HEK293 (cell line): ENCODE results near the gene C17orf50.

Source experiments
- HOXD13 ChIP-seq: sonication (generic); formaldehyde crosslinking; IDR thresholded peaks from 2 replicates; pipeline ENCODE4 v1.8.0; 2022; ENCODE audit warnings: missing genetic modification reagents, borderline replicate concordance
- KLF1 ChIP-seq: fragments of 450-650 bp; formaldehyde crosslinking; IDR thresholded peaks from 2 replicates; pipeline ENCODE4 v1.5.1; 2016; ENCODE audit warnings: missing biosample characterization, missing genetic modification characterization
- KLF7 ChIP-seq: fragments of 450-650 bp; formaldehyde crosslinking; IDR thresholded peaks from 2 replicates; pipeline ENCODE4 v1.5.1; 2016; ENCODE audit warnings: missing biosample characterization, missing genetic modification characterization, borderline replicate concordance
- PRDM2 ChIP-seq: fragments of 450-650 bp; formaldehyde crosslinking; IDR thresholded peaks from 2 replicates; pipeline ENCODE4 v1.5.1; 2016; ENCODE audit warnings: missing biosample characterization, missing genetic modification characterization, borderline replicate concordance
- TSHZ1 ChIP-seq: fragments of 450-650 bp; formaldehyde crosslinking; IDR thresholded peaks from 2 replicates; pipeline ENCODE4 v1.5.1; 2016; ENCODE audit warnings: missing biosample characterization, missing genetic modification characterization, borderline replicate concordance
- YY2 ChIP-seq: fragments of 450-650 bp; formaldehyde crosslinking; IDR thresholded peaks from 2 replicates; pipeline ENCODE4 v1.5.1; 2016; ENCODE audit warnings: missing biosample characterization, missing genetic modification characterization
- ZBTB1 ChIP-seq: fragments of 450-650 bp; formaldehyde crosslinking; IDR thresholded peaks from 2 replicates; pipeline ENCODE4 v1.5.1; 2016; ENCODE audit warnings: missing biosample characterization, missing genetic modification characterization
- ZFP41 ChIP-seq: fragments of 450-650 bp; formaldehyde crosslinking; IDR thresholded peaks from 2 replicates; pipeline ENCODE4 v1.5.1; 2016; ENCODE audit warnings: missing biosample characterization, missing genetic modification characterization, borderline replicate concordance
- ZFP69B ChIP-seq: fragments of 450-650 bp; formaldehyde crosslinking; IDR thresholded peaks from 2 replicates; pipeline ENCODE4 v1.5.1; 2016; ENCODE audit warnings: missing biosample characterization, missing genetic modification characterization
- ZIC2 ChIP-seq: fragments of 450-650 bp; formaldehyde crosslinking; IDR thresholded peaks from 2 replicates; pipeline ENCODE4 v1.5.1; 2016; ENCODE audit warnings: missing biosample characterization, missing genetic modification characterization
- ZNF138 ChIP-seq: fragments of 450-650 bp; formaldehyde crosslinking; IDR thresholded peaks from 2 replicates; pipeline ENCODE4 v1.5.1; 2016; ENCODE audit warnings: missing biosample characterization, missing genetic modification characterization, borderline replicate concordance
- ZNF211 ChIP-seq: fragments of 450-650 bp; formaldehyde crosslinking; IDR thresholded peaks from 2 replicates; pipeline ENCODE4 v1.5.1; 2016; ENCODE audit warnings: low read depth, missing biosample characterization, missing genetic modification characterization
- ZNF248 ChIP-seq: fragments of 450-650 bp; formaldehyde crosslinking; IDR thresholded peaks from 2 replicates; pipeline ENCODE4 v1.5.1; 2017; ENCODE audit warnings: missing biosample characterization, missing genetic modification characterization
- ZNF266 ChIP-seq: fragments of 450-650 bp; formaldehyde crosslinking; IDR thresholded peaks from 2 replicates; pipeline ENCODE4 v1.5.1; 2016; ENCODE audit warnings: missing biosample characterization, missing genetic modification characterization, low read depth
- ZNF423 ChIP-seq: fragments of 450-650 bp; formaldehyde crosslinking; IDR thresholded peaks from 2 replicates; pipeline ENCODE4 v1.5.1; 2016; ENCODE audit warnings: missing biosample characterization, missing genetic modification characterization
- ZNF549 ChIP-seq: fragments of 450-650 bp; IDR thresholded peaks from 2 replicates; pipeline ENCODE4 v1.5.1; 2018; ENCODE audit warnings: missing biosample characterization, missing genetic modification characterization, mild to moderate bottlenecking, inconsistent platforms, moderate library complexity
- ZNF558 ChIP-seq: fragments of 450-650 bp; formaldehyde crosslinking; IDR thresholded peaks from 2 replicates; pipeline ENCODE4 v1.5.1; 2016; ENCODE audit warnings: missing biosample characterization, missing genetic modification characterization
- ZNF658 ChIP-seq: fragments of 450-650 bp; formaldehyde crosslinking; IDR thresholded peaks from 2 replicates; pipeline ENCODE4; 2016; ENCODE audit warnings: missing biosample characterization, missing genetic modification characterization
- ZNF768 ChIP-seq: fragments of 450-650 bp; formaldehyde crosslinking; IDR thresholded peaks from 2 replicates; pipeline ENCODE4 v1.5.1; 2018; ENCODE audit warnings: missing biosample characterization, mild to moderate bottlenecking, missing genetic modification characterization
- ZNF792 ChIP-seq: fragments of 450-650 bp; formaldehyde crosslinking; IDR thresholded peaks from 2 replicates; pipeline ENCODE4 v1.5.1; 2016; ENCODE audit warnings: missing biosample characterization, missing genetic modification characterization
- ZSCAN23 ChIP-seq: fragments of 450-650 bp; formaldehyde crosslinking; IDR thresholded peaks from 2 replicates; pipeline ENCODE4 v1.5.1; 2016; ENCODE audit warnings: missing biosample characterization, missing genetic modification characterization
- ZXDB ChIP-seq: fragments of 450-650 bp; formaldehyde crosslinking; IDR thresholded peaks from 2 replicates; pipeline ENCODE4 v1.5.1; 2016; ENCODE audit warnings: missing biosample characterization, missing genetic modification characterization
- TF ChIP-seq, protein P1 (sequence below): fragments of 450-650 bp; formaldehyde crosslinking; IDR thresholded peaks from 2 replicates; pipeline ENCODE4 v1.5.1; 2016; ENCODE audit warnings: missing biosample characterization, missing genetic modification characterization

Gene C17orf50

DNA sequence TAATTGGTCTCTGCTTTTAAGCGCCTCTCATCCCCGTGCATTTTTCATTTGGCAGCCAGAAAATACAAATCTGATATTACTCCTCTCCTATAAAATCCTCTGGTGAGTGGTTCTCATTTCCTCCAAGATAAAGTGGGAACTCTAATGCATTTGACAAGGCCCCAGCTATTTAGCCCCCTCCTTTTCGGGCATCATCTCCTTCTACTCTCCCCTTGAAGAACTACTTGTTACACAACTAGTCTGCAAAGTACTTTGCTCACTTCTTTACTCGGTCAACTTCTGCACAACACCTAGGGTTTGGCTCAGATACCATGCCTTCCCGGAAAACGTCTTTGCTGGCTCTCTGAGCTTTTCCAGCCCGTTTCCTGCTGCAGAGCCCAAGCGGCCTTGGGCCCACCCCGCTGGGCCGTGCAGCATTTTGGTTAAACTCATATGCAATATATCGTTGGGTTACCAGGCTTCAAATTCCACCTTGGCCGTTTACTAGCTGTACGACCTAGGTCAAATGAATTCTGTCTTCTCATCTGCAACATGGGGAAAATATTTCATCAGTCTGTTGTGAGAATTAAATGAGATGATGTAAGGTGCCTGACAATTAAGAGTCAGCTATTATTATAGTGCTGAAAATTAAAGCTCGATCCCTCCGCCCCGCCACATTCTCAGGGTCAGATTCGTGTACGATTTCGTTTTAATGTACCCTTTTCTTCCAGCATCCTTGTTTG lies 47.7 kb downstream of the C17orf50 start (continued):
- TF ChIP-seq, protein P1, sequence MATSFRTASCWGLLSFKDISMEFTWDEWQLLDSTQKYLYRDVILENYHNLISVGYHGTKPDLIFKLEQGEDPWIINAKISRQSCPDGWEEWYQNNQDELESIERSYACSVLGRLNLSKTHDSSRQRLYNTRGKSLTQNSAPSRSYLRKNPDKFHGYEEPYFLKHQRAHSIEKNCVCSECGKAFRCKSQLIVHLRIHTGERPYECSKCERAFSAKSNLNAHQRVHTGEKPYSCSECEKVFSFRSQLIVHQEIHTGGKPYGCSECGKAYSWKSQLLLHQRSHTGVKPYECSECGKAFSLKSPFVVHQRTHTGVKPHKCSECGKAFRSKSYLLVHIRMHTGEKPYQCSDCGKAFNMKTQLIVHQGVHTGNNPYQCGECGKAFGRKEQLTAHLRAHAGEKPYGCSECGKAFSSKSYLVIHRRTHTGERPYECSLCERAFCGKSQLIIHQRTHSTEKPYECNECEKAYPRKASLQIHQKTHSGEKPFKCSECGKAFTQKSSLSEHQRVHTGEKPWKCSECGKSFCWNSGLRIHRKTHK (tag by site-specific recombination): no peak
- TF ChIP-seq ZNF658 (tag by site-specific recombination) (no peak), ZNF138 (tag by site-specific recombination) (no peak), ZXDB (tag by site-specific recombination) (no peak), ZNF423 (tag by site-specific recombination) (no peak), ZFP41 (no peak), YY2 (tag by site-specific recombination) (no peak), ZIC2 (tag by site-specific recombination) (0 out of 2 replicates have a peak, but pooled peaks have one; percentile 3), ZNF211 (tag by site-specific recombination) (no peak), ZNF266 (tag by site-specific recombination) (no peak), KLF1 (tag by site-specific recombination) (no peak), ZNF549 (tag by site-specific recombination) (no peak), ZNF792 (tag by site-specific recombination) (no peak), ZNF558 (tag by site-specific recombination) (no peak), HOXD13 (no peak), PRDM2 (tag by site-specific recombination) (no peak), ZBTB1 (tag by site-specific recombination) (no peak), ZNF248 (tag by site-specific recombination) (no peak), KLF7 (no peak), ZSCAN23 (tag by site-specific recombination) (no peak), ZNF768 (tag by site-specific recombination) (peak; percentile 48; the same call in 1 of the 2 replicates), TSHZ1 (no peak), ZFP69B (tag by site-specific recombination) (0 out of 2 replicates have a peak, but pooled peaks have one; percentile 63)
